ACC112 (cell line): ENCODE measurements around the gene KRTAP4-2.
"Not testable (repeated sequence)": the region's sequence is repeated elsewhere in the genome, so short reads cannot be mapped to it uniquely, and the experiment has no call there.

Source experiments
- H2AFZ ChIP-seq: fragments of 200-600 bp; sonication (generic); one replicate; pipeline ENCODE4 v1.6.0; 2017; ENCODE audit warnings: antibody characterized with exemption, low read length; ENCODE audit not compliant: unreplicated experiment
- H3K27ac ChIP-seq: fragments of 200-600 bp; sonication (generic); 2 replicates; pipeline ENCODE4 v1.5.1; 2014; ENCODE audit warnings: low read depth, mild to moderate bottlenecking, antibody characterized with exemption, low read length, moderate library complexity
- H3K27me3 ChIP-seq: fragments of 200-600 bp; sonication (generic); 2 replicates; pipeline ENCODE4 v1.6.1; 2014; ENCODE audit warnings: mild to moderate bottlenecking, antibody characterized with exemption, low read length, moderate library complexity, mixed read lengths; ENCODE audit not compliant: insufficient read depth
- H3K36me3 ChIP-seq: fragments of 200-600 bp; sonication (generic); 2 replicates; pipeline ENCODE4 v1.6.1; 2016; ENCODE audit warnings: mild to moderate bottlenecking, antibody characterized with exemption, low read length, moderate library complexity, mixed read lengths; ENCODE audit not compliant: insufficient read depth
- H3K4me1 ChIP-seq: fragments of 200-600 bp; sonication (generic); one replicate; pipeline ENCODE4 v1.6.1; 2016; ENCODE audit warnings: low read length, mixed read lengths; ENCODE audit not compliant: insufficient read depth, unreplicated experiment, control insufficient read depth
- H3K4me3 ChIP-seq: fragments of 200-600 bp; sonication (generic); 2 replicates; pipeline ENCODE4 v1.5.1; 2014; ENCODE audit warnings: mild to moderate bottlenecking, low read depth, low read length
- H3K79me2 ChIP-seq: fragments of 200-600 bp; sonication (generic); one replicate; pipeline ENCODE4 v1.6.0; 2016; ENCODE audit warnings: low read length; ENCODE audit not compliant: control insufficient read depth, unreplicated experiment, insufficient read depth

KRTAP4-2 gene

DNA sequence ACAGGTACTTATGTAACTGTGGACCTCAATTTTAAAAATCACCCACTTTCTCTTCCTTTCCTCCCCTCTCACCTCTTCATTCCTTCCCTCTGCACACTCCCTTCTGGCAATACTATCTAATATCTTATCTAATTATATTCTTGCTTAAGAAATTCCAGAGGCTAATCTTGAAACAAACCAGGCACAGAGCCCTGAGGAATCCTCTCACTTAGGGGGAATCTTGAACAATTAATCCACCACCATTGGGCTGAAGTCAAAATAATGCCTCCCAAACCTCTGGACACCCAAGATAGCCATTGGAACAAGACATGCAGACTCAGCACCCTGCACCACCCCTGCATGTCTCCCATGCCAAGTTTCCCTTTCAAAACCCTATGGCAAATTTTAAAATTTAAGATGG is 36.7 kb downstream of the KRTAP4-2 start:
- Histone ChIP-seq H3K4me1 (no peaks in the 10 kb centered on the region), H3K36me3 (no peaks in the 10 kb centered on the region), H3K4me3 (no peak overlapping the region), H3K79me2 (no peaks in the 10 kb centered on the region), H3K27ac (peak overlapping the region; percentile 23), H3K27me3 (no peaks in the 10 kb centered on the region), H2AFZ (no peak overlapping the region)

DNA sequence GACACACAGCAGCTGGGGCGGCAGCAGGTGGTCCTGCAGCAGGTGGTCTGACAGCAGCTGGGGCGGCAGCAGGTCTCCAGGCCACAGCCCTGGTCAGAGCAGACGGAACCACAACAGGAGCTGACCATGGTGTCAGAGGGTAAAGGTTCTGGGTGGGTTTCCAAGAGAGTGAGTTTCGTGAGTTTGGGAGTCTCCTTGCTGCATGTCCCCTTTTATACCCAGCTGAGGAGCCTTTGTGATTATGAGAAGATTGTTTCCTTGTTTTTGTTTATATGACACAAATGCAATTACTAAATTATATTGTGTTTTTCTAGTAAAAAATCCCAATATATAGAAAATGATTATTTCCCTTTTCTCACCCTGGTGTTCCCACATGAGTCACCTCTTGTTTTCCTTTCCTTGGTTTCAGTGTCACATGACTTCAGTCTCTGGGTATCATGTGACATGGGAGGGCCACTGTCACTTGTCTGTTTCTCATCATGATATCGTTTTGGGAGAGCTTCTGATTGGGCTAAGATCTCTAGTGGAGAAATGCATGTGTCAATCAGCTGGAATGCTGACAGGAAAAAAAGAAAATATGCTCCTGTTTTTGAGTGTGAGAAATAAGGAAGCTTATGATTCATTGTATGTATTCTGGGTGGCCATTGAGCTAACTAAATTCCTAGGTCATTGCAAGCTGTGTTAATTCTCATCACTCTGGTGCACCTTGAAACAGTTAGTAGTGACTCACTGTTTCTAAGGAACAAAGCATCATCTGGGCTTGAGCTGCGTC is 37.5 kb downstream of the KRTAP4-2 start, which contains the start of gene KRTAP4-6:
KRTAP4-6 (minus strand) TSS at position 185 of the 772 bp plus-strand sequence; CDS start at position 128, 57 bp downstream.
- Histone ChIP-seq H2AFZ (no peak within 1 kb of the TSS), H3K27ac (peak within 1 kb of the TSS; percentile 23), H3K27me3 (no peaks in the 10 kb centered on the region), H3K4me1 (no peaks in the 10 kb centered on the region), H3K36me3 (no peaks in the 10 kb centered on the region), H3K4me3 (no peak within 1 kb of the TSS), H3K79me2 (no peaks in the 10 kb centered on the region)

DNA sequence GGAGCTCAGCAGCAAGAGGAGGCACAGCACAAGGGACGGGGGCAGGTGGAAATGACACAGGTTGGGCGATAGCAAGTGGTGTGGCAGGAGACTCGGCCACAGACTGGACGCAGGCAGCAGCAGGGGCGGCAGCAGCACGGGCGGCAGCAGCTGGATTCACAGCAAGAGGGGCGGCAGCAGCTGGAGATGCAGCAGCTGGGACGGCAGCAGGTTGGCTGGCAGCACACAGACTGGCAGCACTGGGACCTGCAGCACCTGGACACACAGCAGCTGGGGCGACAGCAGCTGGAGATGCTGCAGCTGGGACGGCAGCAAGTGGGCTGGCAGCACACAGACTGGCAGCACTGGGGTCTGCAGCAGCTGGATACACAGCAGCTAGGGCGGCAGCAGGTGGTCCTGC is 38.2 kb downstream of the KRTAP4-2 start:
- H3K36me3 ChIP-seq, H3K79me2 ChIP-seq, H2AFZ ChIP-seq, H3K27me3 ChIP-seq, H3K4me1 ChIP-seq, H3K27ac ChIP-seq, H3K4me3 ChIP-seq: not testable (repeated sequence)

DNA sequence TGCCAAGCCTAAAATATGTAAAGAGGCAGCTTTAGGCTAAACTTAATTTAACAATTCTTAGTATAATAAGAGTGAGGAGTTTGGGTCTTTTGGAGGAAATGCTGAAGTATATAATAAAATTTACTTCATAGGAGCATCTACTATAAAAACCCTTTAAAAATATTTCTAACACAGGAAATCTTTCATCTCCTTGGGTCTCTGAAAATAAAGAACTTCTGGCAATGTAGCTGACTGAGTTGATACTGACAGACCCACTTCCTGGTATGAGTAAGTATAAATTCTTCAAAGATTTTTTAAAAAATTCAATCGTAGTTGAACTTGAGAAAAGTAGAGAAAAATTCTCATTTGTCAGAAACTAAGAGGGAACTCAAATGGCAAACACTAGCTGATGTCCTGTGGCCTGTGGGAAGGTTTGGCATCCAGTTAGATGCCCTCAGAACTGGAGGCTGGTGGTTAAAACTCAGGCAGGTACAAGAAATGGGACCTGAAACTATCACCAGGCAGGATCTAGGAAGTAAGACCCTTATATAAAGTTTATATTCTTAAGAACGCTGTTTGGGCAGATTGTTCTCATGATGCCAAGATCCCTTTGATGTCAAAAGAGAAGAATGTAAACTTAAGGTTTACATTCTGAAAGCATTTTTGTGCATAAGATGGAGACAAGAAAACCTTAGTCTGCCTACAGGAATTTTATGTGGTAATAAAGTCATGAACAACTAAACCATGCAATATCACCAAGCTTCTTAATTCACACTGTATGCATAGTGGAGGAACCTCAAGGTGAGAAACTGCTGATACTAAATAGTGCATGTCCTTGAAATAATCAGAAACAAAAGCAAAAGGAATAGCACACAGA is 43.9 kb downstream of the KRTAP4-2 start:
- Histone ChIP-seq H3K4me1 (peaks cover 16% of the 10 kb centered on the region), H3K36me3 (no peaks in the 10 kb centered on the region), H3K4me3 (no peak overlapping the region), H3K27ac (no peak overlapping the region), H3K79me2 (no peaks in the 10 kb centered on the region), H2AFZ (peak overlapping the region; percentile 54), H3K27me3 (no peaks in the 10 kb centered on the region)

DNA sequence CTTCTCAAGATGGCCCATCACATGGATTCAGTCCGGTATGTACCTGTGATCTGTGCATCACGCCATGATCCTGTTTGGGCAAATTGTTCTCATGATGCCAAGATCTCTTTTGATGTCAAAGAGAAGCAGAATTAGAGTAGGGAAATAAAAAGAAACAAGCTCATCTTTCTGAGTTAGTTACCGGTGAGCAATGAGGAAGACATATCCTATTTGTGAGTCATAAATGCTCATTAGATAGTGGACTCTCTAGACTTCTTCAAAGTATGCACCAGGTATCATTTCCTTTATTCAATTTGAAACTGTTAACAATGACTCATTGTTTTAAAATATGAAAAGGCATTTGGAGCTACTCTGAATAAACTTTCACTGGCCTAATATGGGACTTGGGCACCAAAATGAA is 46.0 kb downstream of the KRTAP4-2 start:
- H3K79me2 ChIP-seq = no peaks in the 10 kb centered on the region
- H3K27ac ChIP-seq = peak overlapping the region; percentile 32
- H3K4me1 ChIP-seq = peaks cover 16% of the 10 kb centered on the region
- no peaks in the 10 kb centered on the region for H3K27me3 ChIP-seq
- no peaks in the 10 kb centered on the region for H3K36me3 ChIP-seq
- peak overlapping the region; percentile 21; the same call in 1 of the 2 replicates for H3K4me3 ChIP-seq
- H2AFZ ChIP-seq = no peak overlapping the region
